Astrocyte (in vitro differentiated cells and primary cell): Measurements from ENCODE around the gene SARDH.

Experiments
- EZH2 ChIP-seq: IDR thresholded peaks from 2 replicates; pipeline ENCODE4 v1.6.1; 2012; ENCODE audit warnings: mild to moderate bottlenecking, low read length, inconsistent platforms; ENCODE audit not compliant: insufficient read depth
- TF ChIP-seq, protein P1 (sequence below): IDR thresholded peaks from 2 replicates; pipeline ENCODE4 v1.5.1; 2011; ENCODE audit warnings: low read depth, mild to moderate bottlenecking, inconsistent platforms, low read length, moderate library complexity; ENCODE audit not compliant: insufficient read depth

DNA sequence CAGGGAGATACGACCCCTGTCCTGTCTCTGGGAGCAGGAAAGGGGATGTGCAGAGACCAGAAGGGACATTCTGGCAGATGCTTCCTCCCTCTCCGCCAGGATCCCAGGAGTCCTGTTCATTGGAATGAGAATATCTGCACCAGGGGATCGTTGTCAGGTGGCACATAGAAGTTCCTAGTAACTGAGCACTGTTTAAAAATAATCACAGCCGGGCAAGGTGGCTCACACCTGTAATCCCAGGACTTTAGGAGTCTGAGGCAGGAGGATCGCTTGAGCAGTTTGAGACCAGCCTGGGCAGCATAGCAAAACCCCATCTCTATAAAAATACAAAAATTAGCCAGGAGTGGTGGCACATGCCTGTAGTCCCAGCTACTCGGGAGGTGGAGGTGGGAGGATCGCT lies 12.3 kb downstream of the SARDH start:
- TF ChIP-seq, protein P1, sequence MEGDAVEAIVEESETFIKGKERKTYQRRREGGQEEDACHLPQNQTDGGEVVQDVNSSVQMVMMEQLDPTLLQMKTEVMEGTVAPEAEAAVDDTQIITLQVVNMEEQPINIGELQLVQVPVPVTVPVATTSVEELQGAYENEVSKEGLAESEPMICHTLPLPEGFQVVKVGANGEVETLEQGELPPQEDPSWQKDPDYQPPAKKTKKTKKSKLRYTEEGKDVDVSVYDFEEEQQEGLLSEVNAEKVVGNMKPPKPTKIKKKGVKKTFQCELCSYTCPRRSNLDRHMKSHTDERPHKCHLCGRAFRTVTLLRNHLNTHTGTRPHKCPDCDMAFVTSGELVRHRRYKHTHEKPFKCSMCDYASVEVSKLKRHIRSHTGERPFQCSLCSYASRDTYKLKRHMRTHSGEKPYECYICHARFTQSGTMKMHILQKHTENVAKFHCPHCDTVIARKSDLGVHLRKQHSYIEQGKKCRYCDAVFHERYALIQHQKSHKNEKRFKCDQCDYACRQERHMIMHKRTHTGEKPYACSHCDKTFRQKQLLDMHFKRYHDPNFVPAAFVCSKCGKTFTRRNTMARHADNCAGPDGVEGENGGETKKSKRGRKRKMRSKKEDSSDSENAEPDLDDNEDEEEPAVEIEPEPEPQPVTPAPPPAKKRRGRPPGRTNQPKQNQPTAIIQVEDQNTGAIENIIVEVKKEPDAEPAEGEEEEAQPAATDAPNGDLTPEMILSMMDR = no peak
- TF ChIP-seq EZH2 = no peak
